Omental fat pad (tissue), 4 donors: ENCODE measurements around the gene TECPR1. TPM values are rescaled to one million over a fixed set of nuclear protein-coding genes. Genes with fewer than 3 reads are reported as not detected.

Source experiments
- ATAC-seq: fragments of 150-250 bp; one replicate; pipeline ENCODE4 v1.9.1; 2016; ENCODE audit warnings: mild to moderate bottlenecking, moderate library complexity; ENCODE audit not compliant: low FRiP score
- DNase-seq: peaks from one replicate; pipeline ENCODE4 v3.0.0-alpha.2; 2019; ENCODE audit warnings: low spot score
- CTCF ChIP-seq, 3 donors: fragments of 450-650 bp; IDR thresholded peaks; one replicate each; pipeline ENCODE4 v1.5.1; 2016 to 2017; ENCODE audit warnings: antibody characterized with exemption in 3 of 3, mild to moderate bottlenecking in 3 of 3, moderate library complexity in 2 of 3
- total RNA-seq, 4 donors: library from RNA; depleted of rRNA; stranded (reverse); fragments of >200 nt; gene quantifications; one replicate each; pipeline ENCODE4 v1.1.0, GENCODE V29; 2016

TECPR1 gene
- total RNA-seq, 4 donors from 2014 or later = 12.0 to 36.3 (median 17.1) TPM

GRCh38 chr7:98294798-98295382, 42.9 kb upstream of the TECPR1 start:
- TF ChIP-seq CTCF (IDR thresholded peaks at IDR 0.05) = no peak
- peak; percentile 55 for ATAC-seq
- DNase-seq = no peak

- no peak for DNase-seq
- TF ChIP-seq CTCF (IDR thresholded peaks at IDR 0.05) = no peak
- no peak for ATAC-seq
Observed at GRCh38 chr7:98294326-98294725, 42.3 kb upstream of the TECPR1 start.

GRCh38 chr7:98293746-98294145, 41.7 kb upstream of the TECPR1 start:
- no peak for TF ChIP-seq CTCF (IDR thresholded peaks at IDR 0.05)
- ATAC-seq (no peak), DNase-seq (no peak)

- DNase-seq = no peak
- ATAC-seq = no peak
- no peak for TF ChIP-seq CTCF (IDR thresholded peaks at IDR 0.05)
Observed at GRCh38 chr7:98293265-98293664, 41.2 kb upstream of the TECPR1 start.

GRCh38 chr7:98291717-98292116, 39.7 kb upstream of the TECPR1 start:
- ATAC-seq (no peak), DNase-seq (no peak)
- TF ChIP-seq CTCF (IDR thresholded peaks at IDR 0.05) = no peak

- ATAC-seq = no peak
- TF ChIP-seq CTCF (IDR thresholded peaks at IDR 0.05) = no peak
- DNase-seq = no peak
Observed at GRCh38 chr7:98289333-98289875, 37.4 kb upstream of the TECPR1 start.
